Sigmoid colon (tissue), 4 donors: Measurements from ENCODE around the gene PRG3.

ENCODE experiments used
- CTCF ChIP-seq, 4 experiments: fragments of 450-650 bp in 3 of 4; fragments of 200-600 bp in 1 of 4; IDR thresholded peaks; one replicate each; pipeline ENCODE4 v1.5.1; 2016 to 2019; ENCODE audit warnings: antibody characterized with exemption in 4 of 4, mild to moderate bottlenecking in 3 of 4, moderate library complexity in 2 of 4
- EP300 ChIP-seq, 4 donors: sonication (generic); formaldehyde crosslinking; IDR thresholded peaks; one replicate each; pipeline ENCODE4 v1.6.1; 2017; ENCODE audit warnings: antibody characterized with exemption in 4 of 4
- POLR2A ChIP-seq, 2 donors: fragments of 450-650 bp; IDR thresholded peaks; one replicate each; pipeline ENCODE4 v1.6.1; 2016; ENCODE audit warnings: antibody characterized with exemption in 2 of 2, mild to moderate bottlenecking in 2 of 2, moderate library complexity in 2 of 2

GRCh38 chr11:57339328-57339727, 41.6 kb downstream of the PRG3 start:
- no peak for TF ChIP-seq CTCF (IDR thresholded peaks at IDR 0.05)
- no peak for TF ChIP-seq EP300 (IDR thresholded peaks at IDR 0.05)
- TF ChIP-seq POLR2A (IDR thresholded peaks at IDR 0.05) = no peak
